Measurements from ENCODE around the gene ABLIM3. TPM values are rescaled to one million over a fixed set of nuclear protein-coding genes. Genes with fewer than 3 reads are reported as not detected.

The ABLIM3 gene
- total RNA-seq, 1 donor from 2014 or later, result 50.8 TPM

GRCh38 chr5:149164731-149165130, 23.4 kb downstream of the ABLIM3 start:
- Histone ChIP-seq H3K36me3 (no peaks in the 10 kb centered on the region), H3K27ac (no peak overlapping the region), H3K4me3 (no peak overlapping the region), H3K4me1 (peaks cover 6% of the 10 kb centered on the region), H3K9me3 (no peaks in the 10 kb centered on the region), H3K27me3 (no peaks in the 10 kb centered on the region)
- intact Hi-C loops (cut with DNase I), result no loop called here
- no peak for TF ChIP-seq POLR2AphosphoS5 (IDR thresholded peaks at IDR 0.05; ENCODE audit: insufficient read depth in 1 of 2, low read depth in 1 of 2)
- no peak for TF ChIP-seq CTCF (IDR thresholded peaks at IDR 0.05)
- TF ChIP-seq POLR2A (IDR thresholded peaks at IDR 0.05), result no peak
- no peak for DNase-seq (ENCODE audit: extremely low spot score in 2 of 2)

GRCh38 chr5:149166128-149166527, 24.8 kb downstream of the ABLIM3 start:
- H3K27ac ChIP-seq, result no peak overlapping the region
- H3K36me3 ChIP-seq, result no peaks in the 10 kb centered on the region
- intact Hi-C loops (cut with DNase I), result no loop called here
- H3K9me3 ChIP-seq, result no peaks in the 10 kb centered on the region
- H3K27me3 ChIP-seq, result no peaks in the 10 kb centered on the region
- DNase-seq (ENCODE audit: extremely low spot score in 2 of 2), result no peak
- H3K4me1 ChIP-seq, result no peaks in the 10 kb centered on the region
- no peak overlapping the region for H3K4me3 ChIP-seq
- TF ChIP-seq POLR2A (IDR thresholded peaks at IDR 0.05) (no peak), CTCF (IDR thresholded peaks at IDR 0.05) (no peak), POLR2AphosphoS5 (IDR thresholded peaks at IDR 0.05; ENCODE audit: insufficient read depth in 1 of 2, low read depth in 1 of 2) (no peak)

GRCh38 chr5:149166591-149167100, 25.4 kb downstream of the ABLIM3 start:
- TF ChIP-seq POLR2A (IDR thresholded peaks at IDR 0.05) (no peak), CTCF (IDR thresholded peaks at IDR 0.05) (no peak), POLR2AphosphoS5 (IDR thresholded peaks at IDR 0.05; ENCODE audit: insufficient read depth in 1 of 2, low read depth in 1 of 2) (no peak)
- no peak overlapping the region for H3K4me3 ChIP-seq
- DNase-seq (ENCODE audit: extremely low spot score in 2 of 2), result no peak
- no peak overlapping the region for H3K27ac ChIP-seq
- H3K27me3 ChIP-seq, result no peaks in the 10 kb centered on the region
- H3K4me1 ChIP-seq, result no peaks in the 10 kb centered on the region
- H3K36me3 ChIP-seq, result no peaks in the 10 kb centered on the region
- intact Hi-C loops (cut with DNase I), result no loop called here
- H3K9me3 ChIP-seq, result no peaks in the 10 kb centered on the region

GRCh38 chr5:149168276-149168906, 27.1 kb downstream of the ABLIM3 start:
- Histone ChIP-seq H3K27me3 (no peaks in the 10 kb centered on the region), H3K4me3 (no peak overlapping the region), H3K4me1 (peaks cover 14% of the 10 kb centered on the region), H3K27ac (no peak overlapping the region), H3K9me3 (no peaks in the 10 kb centered on the region), H3K36me3 (no peaks in the 10 kb centered on the region)
- no peak for DNase-seq (ENCODE audit: extremely low spot score in 2 of 2)
- intact Hi-C loops (cut with DNase I), result no loop called here
- no peak for TF ChIP-seq POLR2AphosphoS5 (IDR thresholded peaks at IDR 0.05; ENCODE audit: insufficient read depth in 1 of 2, low read depth in 1 of 2)
- TF ChIP-seq CTCF (IDR thresholded peaks at IDR 0.05), result no peak
- no peak for TF ChIP-seq POLR2A (IDR thresholded peaks at IDR 0.05)

GRCh38 chr5:149170299-149170698, 29.0 kb downstream of the ABLIM3 start:
- Histone ChIP-seq H3K36me3 (no peaks in the 10 kb centered on the region), H3K4me3 (no peak overlapping the region), H3K27ac (no peak overlapping the region), H3K9me3 (no peaks in the 10 kb centered on the region), H3K27me3 (no peaks in the 10 kb centered on the region), H3K4me1 (peaks cover 29% of the 10 kb centered on the region)
- intact Hi-C loops (cut with DNase I), result no loop called here
- DNase-seq (ENCODE audit: extremely low spot score in 2 of 2), result no peak
- TF ChIP-seq CTCF (IDR thresholded peaks at IDR 0.05) (no peak), POLR2A (IDR thresholded peaks at IDR 0.05) (no peak), POLR2AphosphoS5 (IDR thresholded peaks at IDR 0.05; ENCODE audit: insufficient read depth in 1 of 2, low read depth in 1 of 2) (no peak)
